Spleen (tissue), 11 donors: Measurements from ENCODE around the gene ZNF107. TPM values are rescaled to one million over a fixed set of nuclear protein-coding genes. Genes with fewer than 3 reads are reported as not detected.
"Not testable (repeated sequence)": the region's sequence is repeated elsewhere in the genome, so short reads cannot be mapped to it uniquely, and the experiment has no call there.

Experiments
- DNase-seq: peaks from one replicate; pipeline ENCODE4 v3.0.0-alpha.2; 2020
- H3K27ac ChIP-seq, 8 donors: fragments of 200-600 bp; sonication (generic) in 7 of 8; 1 replicate in 4 of 8; 2 replicates in 4 of 8; pipeline versions ENCODE4 v1.5.0 to v1.8.0; 2016 to 2021; ENCODE audit warnings: inconsistent platforms in 4 of 8, mild to moderate bottlenecking in 4 of 8, moderate library complexity in 1 of 8
- H3K27me3 ChIP-seq, 7 donors: fragments of 200-600 bp; sonication (generic) in 6 of 7; replicated peaks in 1 of 7; 1 replicate in 4 of 7; 2 replicates in 3 of 7; pipeline versions ENCODE4 v1.5.0 to v1.8.0; 2016 to 2021; ENCODE audit warnings: inconsistent platforms in 3 of 7, mild to moderate bottlenecking in 1 of 7
- H3K36me3 ChIP-seq, 6 donors: fragments of 200-600 bp; sonication (generic) in 5 of 6; 1 replicate in 4 of 6; 2 replicates in 2 of 6; pipeline versions ENCODE4 v1.5.0 to v1.8.0; 2016 to 2021; ENCODE audit warnings: inconsistent platforms in 2 of 6
- H3K4me1 ChIP-seq, 6 donors: fragments of 200-600 bp; sonication (generic) in 5 of 6; 1 replicate in 3 of 6; 2 replicates in 3 of 6; pipeline versions ENCODE4 v1.5.0 to v1.8.0; 2016 to 2021; ENCODE audit warnings: inconsistent platforms in 3 of 6
- H3K4me3 ChIP-seq, 8 donors: fragments of 200-600 bp; sonication (generic) in 7 of 8; 1 replicate in 4 of 8; 2 replicates in 4 of 8; pipeline versions ENCODE4 v1.5.0 to v1.8.0; 2016 to 2021; ENCODE audit warnings: inconsistent platforms in 4 of 8, mild to moderate bottlenecking in 4 of 8, moderate library complexity in 2 of 8
- H3K9me3 ChIP-seq, 8 donors: fragments of 200-600 bp; sonication (generic) in 7 of 8; 1 replicate in 4 of 8; 2 replicates in 4 of 8; pipeline versions ENCODE4 v1.5.0 to v1.8.0; 2016 to 2021; ENCODE audit warnings: inconsistent platforms in 4 of 8
- POLR2A ChIP-seq, 3 donors: fragments of 450-650 bp; IDR thresholded peaks; one replicate each; pipeline ENCODE4 v1.5.1; 2017; ENCODE audit warnings: antibody characterized with exemption in 3 of 3, mild to moderate bottlenecking in 1 of 3
- POLR2AphosphoS5 ChIP-seq, 3 donors: sonication (generic); formaldehyde crosslinking; IDR thresholded peaks; one replicate each; pipeline ENCODE4 v1.5.1; 2017; ENCODE audit warnings: antibody characterized with exemption in 3 of 3
- WGBS, 5 donors: extraction: QIAGEN DNeasy Blood & Tissue Kit in 3 of 5; methylation state at CpG; one replicate each; pipeline versions ENCODE4 v1.1.5 to v1.1.7; 2013 to 2018; 5-methylcytosine and 5-hydroxymethylcytosine counted together
- intact Hi-C: fragments of 100-400 bp; cut with DNase I; formaldehyde crosslinking; loops from one replicate; pipeline ENCODE4 v1.15.0; 2023; ENCODE audit warnings: low total_unique reads
- polyA plus RNA-seq, 3 donors: library from polyadenylated mRNA; stranded (reverse); fragments of 200-250 nt; gene quantifications; one replicate each; pipeline ENCODE4 v1.2.1, GENCODE V29; 2013
- total RNA-seq, 7 donors: library from RNA; depleted of rRNA in 3 of 7; stranded (reverse); fragments of >200 nt in 3 of 7; fragmentation: NEBNext Ultra II Directional in 4 of 7; extraction: Animal tissue kit (Norgen Biotek cat#: 25700) in 4 of 7; gene quantifications; one replicate each; pipeline versions ENCODE4 v1.1.0 to v1.2.1, GENCODE V29; 2016 to 2021
- TF ChIP-seq, protein P1 (sequence below), 11 experiments: fragments of 200-600 bp in 7 of 11; fragments of 450-650 bp in 4 of 11; sonication (generic) in 4 of 11; IDR thresholded peaks in 8 of 11; conservative IDR thresholded peaks in 3 of 11; 1 replicate in 7 of 11; 2 replicates in 4 of 11; pipeline versions ENCODE4 v1.4.0 to v1.8.0; 2016 to 2021; ENCODE audit warnings: antibody characterized with exemption in 11 of 11, inconsistent platforms in 4 of 11, mild to moderate bottlenecking in 1 of 11
- donor health status: healthy with polysubstance abuse.
- donor health status: DM: no; HTN: no; CAD: no; lungs with moderate emphysema.
- donor health status: DM: no; HTN: no; CAD: no.
- donor health status: Bipolar disorder and iron deficiency.
- donor health status: healthy.
- donor health status: DM: no; HTN: no; CAD: no.
- donor health status: DM: yes; HTN: yes; CAD: no.

Gene ZNF107
- total and polyA plus RNA-seq, 10 donors = 5.8 to 52.5 (median 17.9) TPM

DNA sequence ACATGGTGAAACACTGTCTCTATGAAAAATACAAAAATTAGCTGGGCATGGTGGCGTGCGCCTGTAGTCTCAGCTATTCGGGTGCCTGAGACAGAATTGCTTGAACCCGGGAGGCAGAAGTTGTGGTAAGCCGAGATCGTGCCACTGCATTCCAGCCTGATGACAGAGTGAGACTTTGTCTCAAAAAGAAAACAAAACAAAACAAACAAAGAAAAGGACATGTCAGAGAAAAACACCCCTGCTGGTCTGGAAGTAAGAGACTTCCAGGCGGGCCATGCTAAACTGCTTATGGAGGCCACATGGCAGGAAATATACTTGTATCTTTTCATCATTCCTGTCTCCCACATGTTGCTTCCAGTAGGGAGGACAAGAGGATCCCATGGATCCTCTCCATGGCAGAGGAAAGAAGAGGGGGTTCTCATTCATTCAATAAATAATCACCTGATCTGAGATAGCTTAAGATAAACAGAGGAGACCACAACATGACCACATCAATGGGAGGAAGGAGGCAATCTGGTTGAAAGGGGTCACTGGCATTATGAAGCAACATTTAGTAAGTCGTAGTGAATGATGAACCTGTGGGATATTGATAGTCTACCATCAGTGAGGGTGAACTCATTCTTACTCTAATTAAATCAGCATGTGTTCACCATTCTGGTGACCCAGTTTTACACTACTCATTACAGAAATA is 67.8 kb downstream of the ZNF107 start:
- intact Hi-C loops = no loop called here
- H3K27ac ChIP-seq = no peak overlapping the region
- H3K4me1 ChIP-seq = no peaks in the 10 kb centered on the region
- H3K27me3 ChIP-seq = no peaks in the 10 kb centered on the region
- H3K9me3 ChIP-seq = peaks cover 0 to 83% (median 52%) of the 10 kb centered on the region in 8 donors
- no peak overlapping the region for H3K4me3 ChIP-seq
- 88 to 94% (median 92%) methylated on average over 8 of the region's 8 CpGs for WGBS, 5 donors
- DNase-seq = no peak
- TF ChIP-seq POLR2A (IDR thresholded peaks at IDR 0.05) (no peak), POLR2AphosphoS5 (IDR thresholded peaks at IDR 0.05) (no peak)
- TF ChIP-seq, protein P1, sequence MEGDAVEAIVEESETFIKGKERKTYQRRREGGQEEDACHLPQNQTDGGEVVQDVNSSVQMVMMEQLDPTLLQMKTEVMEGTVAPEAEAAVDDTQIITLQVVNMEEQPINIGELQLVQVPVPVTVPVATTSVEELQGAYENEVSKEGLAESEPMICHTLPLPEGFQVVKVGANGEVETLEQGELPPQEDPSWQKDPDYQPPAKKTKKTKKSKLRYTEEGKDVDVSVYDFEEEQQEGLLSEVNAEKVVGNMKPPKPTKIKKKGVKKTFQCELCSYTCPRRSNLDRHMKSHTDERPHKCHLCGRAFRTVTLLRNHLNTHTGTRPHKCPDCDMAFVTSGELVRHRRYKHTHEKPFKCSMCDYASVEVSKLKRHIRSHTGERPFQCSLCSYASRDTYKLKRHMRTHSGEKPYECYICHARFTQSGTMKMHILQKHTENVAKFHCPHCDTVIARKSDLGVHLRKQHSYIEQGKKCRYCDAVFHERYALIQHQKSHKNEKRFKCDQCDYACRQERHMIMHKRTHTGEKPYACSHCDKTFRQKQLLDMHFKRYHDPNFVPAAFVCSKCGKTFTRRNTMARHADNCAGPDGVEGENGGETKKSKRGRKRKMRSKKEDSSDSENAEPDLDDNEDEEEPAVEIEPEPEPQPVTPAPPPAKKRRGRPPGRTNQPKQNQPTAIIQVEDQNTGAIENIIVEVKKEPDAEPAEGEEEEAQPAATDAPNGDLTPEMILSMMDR (IDR thresholded peaks at IDR 0.05 in 8 of 11, conservative IDR thresholded peaks at IDR 0.05 in 3 of 11) = no peak
- H3K36me3 ChIP-seq = no peaks in the 10 kb centered on the region

DNA sequence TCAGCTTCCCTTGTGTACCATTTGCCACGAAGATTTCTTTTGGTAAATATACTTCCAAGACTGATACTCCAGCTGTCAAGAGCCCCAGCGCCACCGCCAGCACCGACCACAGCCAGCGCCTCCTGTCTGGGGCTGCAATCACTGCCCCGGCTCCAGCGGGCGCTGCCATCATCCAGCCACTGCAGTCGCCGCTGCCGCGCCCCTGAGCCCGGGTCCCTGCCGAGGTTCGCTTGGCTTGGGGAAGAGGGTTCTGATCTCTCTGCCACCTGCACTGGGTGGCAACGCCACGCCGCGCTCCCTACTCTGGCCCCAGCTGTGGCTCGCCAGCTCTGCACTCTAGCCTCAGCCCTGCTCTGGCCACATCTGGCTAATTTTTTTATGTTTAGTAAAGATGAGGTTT is 70.6 kb downstream of the ZNF107 start:
- Histone ChIP-seq H3K36me3 (no peaks in the 10 kb centered on the region), H3K9me3 (peaks cover 0 to 79% (median 43%) of the 10 kb centered on the region in 8 donors), H3K27me3 (no peaks in the 10 kb centered on the region), H3K4me3 (no peak overlapping the region), H3K4me1 (no peaks in the 10 kb centered on the region), H3K27ac (no peak overlapping the region)
- WGBS, 5 donors = 94 to 96% (median 95%) methylated on average over 20 of the region's 20 CpGs
- no peak for DNase-seq
- intact Hi-C loops = no loop called here
- no peak for TF ChIP-seq POLR2AphosphoS5 (IDR thresholded peaks at IDR 0.05)
- TF ChIP-seq, protein P1 (IDR thresholded peaks at IDR 0.05 in 8 of 11, conservative IDR thresholded peaks at IDR 0.05 in 3 of 11) = no peak
- no peak for TF ChIP-seq POLR2A (IDR thresholded peaks at IDR 0.05)

DNA sequence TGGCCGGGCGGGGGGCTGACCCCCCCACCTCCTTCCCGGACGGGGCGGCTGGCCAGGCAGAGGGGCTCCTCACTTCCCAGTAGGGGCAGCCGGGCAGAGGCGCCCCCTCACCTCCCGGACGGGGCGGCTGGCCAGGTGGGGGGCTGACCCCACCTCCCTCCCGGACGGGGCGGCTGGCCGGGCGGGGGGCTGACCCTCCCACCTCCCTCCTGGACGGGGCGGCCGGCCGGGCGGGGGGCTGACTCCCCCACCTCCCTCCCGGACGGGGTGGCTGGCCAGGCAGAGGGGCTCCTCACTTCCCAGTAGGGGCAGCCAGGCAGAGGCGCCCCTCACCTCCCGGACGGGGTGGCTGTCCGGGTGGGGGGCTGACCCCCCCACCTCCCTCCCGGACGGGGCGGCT is 72.5 kb downstream of the ZNF107 start:
- intact Hi-C loops, H3K4me3 ChIP-seq, H3K27me3 ChIP-seq, H3K36me3 ChIP-seq, H3K4me1 ChIP-seq, H3K27ac ChIP-seq, DNase-seq: not testable (repeated sequence)
- WGBS, 5 donors = 86 to 100% (median 92%) methylated on average over 1 to 25 of the region's 29 CpGs
- H3K9me3 ChIP-seq = peaks cover 0 to 70% (median 30%) of the 10 kb centered on the region in 8 donors

DNA sequence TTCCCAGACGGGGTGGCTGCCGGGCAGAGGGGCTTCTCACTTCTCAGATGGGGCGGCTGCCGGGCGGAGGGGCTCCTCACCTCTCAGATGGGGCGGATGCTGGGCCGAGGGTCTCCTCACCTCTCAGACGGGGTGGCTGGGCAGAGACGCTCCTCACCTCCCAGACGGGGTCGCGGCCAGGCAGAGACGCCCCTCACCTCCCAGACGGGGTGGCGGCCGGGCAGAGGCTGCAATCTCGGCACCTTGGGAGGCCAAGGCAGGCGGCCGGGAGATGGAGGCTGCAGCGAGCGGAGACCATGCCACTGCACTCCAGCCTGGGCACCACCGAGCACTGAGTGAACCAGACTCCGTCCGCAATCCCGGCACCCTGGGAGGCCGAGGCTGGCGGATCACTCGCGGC is 73.0 kb downstream of the ZNF107 start:
- DNase-seq, H3K4me1 ChIP-seq, intact Hi-C loops, H3K27me3 ChIP-seq, H3K36me3 ChIP-seq, H3K27ac ChIP-seq, H3K4me3 ChIP-seq: not testable (repeated sequence)
- 92 to 97% (median 95%) methylated on average over 16 to 29 of the region's 29 CpGs; no CpG with 5 or more reads in 1 of the 5 donors for WGBS, 5 donors
- peaks cover 0 to 68% (median 28%) of the 10 kb centered on the region in 8 donors for H3K9me3 ChIP-seq

DNA sequence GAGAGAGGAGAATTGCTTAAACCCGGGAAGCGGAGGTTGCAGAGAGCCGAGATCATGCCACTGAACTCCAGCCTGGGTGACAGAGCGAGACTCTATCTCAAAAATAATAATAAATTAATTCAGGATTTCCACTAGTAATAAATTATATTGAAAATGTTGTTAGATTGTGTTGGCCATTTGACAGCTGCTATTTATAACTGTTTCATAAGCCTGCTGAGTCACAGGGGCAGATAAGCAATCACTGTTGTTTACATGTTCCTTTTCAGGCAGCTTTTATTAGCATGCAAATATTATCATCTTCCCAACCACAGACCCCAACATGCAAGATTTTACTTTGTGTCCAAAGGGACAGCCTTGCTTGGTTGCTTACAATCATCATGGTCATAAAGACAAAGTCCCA is 78.7 kb downstream of the ZNF107 start:
- Histone ChIP-seq H3K27me3 (no peaks in the 10 kb centered on the region), H3K27ac (no peak overlapping the region), H3K9me3 (peaks cover 2 to 78% (median 45%) of the 10 kb centered on the region in 8 donors), H3K4me1 (no peaks in the 10 kb centered on the region), H3K36me3 (no peaks in the 10 kb centered on the region), H3K4me3 (no peak overlapping the region)
- intact Hi-C loops = no loop called here
- DNase-seq = no peak
- TF ChIP-seq POLR2A (IDR thresholded peaks at IDR 0.05) (no peak), POLR2AphosphoS5 (IDR thresholded peaks at IDR 0.05) (no peak)
- TF ChIP-seq, protein P1 (IDR thresholded peaks at IDR 0.05 in 8 of 11, conservative IDR thresholded peaks at IDR 0.05 in 3 of 11) = no peak
- 80 to 93% (median 88%) methylated on average over 4 of the region's 4 CpGs for WGBS, 5 donors
